ENCODE measurements around the gene CSF2.

CSF2 gene

DNA sequence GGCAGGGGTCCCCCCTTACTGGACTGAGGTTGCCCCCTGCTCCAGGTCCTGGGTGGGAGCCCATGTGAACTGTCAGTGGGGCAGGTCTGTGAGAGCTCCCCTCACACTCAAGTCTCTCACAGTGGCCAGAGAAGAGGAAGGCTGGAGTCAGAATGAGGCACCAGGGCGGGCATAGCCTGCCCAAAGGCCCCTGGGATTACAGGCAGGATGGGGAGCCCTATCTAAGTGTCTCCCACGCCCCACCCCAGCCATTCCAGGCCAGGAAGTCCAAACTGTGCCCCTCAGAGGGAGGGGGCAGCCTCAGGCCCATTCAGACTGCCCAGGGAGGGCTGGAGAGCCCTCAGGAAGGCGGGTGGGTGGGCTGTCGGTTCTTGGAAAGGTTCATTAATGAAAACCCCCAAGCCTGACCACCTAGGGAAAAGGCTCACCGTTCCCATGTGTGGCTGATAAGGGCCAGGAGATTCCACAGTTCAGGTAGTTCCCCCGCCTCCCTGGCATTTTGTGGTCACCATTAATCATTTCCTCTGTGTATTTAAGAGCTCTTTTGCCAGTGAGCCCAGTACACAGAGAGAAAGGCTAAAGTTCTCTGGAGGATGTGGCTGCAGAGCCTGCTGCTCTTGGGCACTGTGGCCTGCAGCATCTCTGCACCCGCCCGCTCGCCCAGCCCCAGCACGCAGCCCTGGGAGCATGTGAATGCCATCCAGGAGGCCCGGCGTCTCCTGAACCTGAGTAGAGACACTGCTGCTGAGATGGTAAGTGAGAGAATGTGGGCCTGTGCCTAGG, at the start of gene CSF2:
TSS of gene CSF2 (plus strand) at position 559 of the 783 bp plus-strand sequence. CDS start at position 594, 35 bp downstream.
- DNase-seq (ENCODE audit: low read depth in 1 of 2, low spot score in 1 of 2): no peak

DNA sequence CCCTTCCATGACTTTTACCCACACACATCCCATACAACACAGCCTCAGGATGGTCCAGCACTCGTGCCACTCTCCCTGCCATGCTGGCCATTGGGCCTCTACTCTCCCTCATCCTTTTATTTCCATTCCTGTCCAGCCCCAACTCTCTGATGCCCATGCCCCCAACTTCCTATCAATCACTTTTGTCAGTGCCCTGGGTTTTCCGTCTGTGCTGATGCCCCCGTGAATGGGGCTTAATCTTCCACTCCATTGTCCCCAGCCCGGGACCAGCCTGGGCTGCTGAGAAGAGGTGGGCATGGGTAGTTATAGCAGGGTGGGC, 49.5 kb upstream of the CSF2 start:
- no peak for DNase-seq (ENCODE audit: low read depth in 1 of 2, low spot score in 1 of 2)

DNA sequence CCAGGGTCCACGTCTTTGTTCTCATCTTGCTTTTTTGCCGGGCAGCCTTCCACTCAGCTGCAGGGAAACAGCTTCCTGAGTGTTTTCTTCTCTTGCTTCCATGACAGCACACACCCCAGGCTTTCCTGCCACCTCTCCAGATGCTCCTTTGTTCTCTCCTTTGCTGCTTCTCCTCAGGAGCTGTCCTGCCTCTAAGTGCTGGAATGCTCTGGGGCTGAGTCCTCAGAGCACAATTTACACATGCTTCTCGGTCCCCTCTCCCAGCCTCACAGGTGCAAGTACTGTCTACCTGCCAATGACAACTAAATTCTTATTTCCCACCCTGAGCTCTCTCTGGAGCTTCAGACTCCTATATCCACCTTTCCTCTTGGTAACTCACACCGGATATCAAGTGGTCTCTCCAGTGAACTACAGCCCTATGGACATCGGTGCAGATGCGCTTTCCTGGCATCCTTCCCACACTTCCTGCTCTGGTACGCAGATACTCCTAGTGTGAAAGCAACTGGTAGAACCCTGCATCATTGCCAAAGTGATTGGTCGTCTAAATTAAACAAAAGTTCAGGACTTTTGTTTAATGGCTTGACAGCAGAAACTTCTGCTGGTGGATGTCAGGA, 48.7 kb upstream of the CSF2 start:
- no peak for DNase-seq (ENCODE audit: low read depth in 1 of 2, low spot score in 1 of 2)

DNA sequence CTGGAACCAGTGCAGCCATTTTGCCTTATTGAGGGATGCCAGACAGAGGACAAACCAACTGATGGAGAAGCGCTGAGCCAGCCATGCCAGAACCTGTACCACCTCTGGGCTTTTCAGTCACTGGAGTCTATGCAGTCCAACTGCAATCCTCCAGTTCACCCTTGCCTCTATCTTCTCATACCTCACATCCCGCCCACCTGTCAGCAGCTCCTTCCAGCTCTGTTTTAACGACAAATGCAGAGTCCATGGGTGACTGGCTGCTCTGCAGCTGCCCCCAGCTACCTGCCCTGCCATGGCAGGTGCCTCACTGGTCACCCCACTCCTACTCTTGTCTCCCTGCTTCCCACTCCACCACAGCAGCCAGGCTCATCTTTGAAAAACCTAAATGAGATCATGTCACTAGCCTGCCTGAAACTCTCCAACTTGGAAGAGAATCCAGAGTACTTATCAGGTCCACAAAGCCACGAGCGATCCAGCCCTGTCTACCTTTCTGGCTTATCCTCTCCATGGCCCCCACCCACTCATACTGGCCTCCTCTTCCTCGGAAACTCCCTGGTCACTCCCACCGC, 48.1 kb upstream of the CSF2 start:
- DNase-seq (ENCODE audit: low read depth in 1 of 2, low spot score in 1 of 2): no peak

GRCh38 chr5:132026516-132027008, 47.0 kb upstream of the CSF2 start:
- DNase-seq (ENCODE audit: low read depth in 1 of 2, low spot score in 1 of 2): no peak

- DNase-seq (ENCODE audit: low read depth in 1 of 2, low spot score in 1 of 2): no peak
Measured at GRCh38 chr5:132027027-132027426, 46.6 kb upstream of the CSF2 start.

DNA sequence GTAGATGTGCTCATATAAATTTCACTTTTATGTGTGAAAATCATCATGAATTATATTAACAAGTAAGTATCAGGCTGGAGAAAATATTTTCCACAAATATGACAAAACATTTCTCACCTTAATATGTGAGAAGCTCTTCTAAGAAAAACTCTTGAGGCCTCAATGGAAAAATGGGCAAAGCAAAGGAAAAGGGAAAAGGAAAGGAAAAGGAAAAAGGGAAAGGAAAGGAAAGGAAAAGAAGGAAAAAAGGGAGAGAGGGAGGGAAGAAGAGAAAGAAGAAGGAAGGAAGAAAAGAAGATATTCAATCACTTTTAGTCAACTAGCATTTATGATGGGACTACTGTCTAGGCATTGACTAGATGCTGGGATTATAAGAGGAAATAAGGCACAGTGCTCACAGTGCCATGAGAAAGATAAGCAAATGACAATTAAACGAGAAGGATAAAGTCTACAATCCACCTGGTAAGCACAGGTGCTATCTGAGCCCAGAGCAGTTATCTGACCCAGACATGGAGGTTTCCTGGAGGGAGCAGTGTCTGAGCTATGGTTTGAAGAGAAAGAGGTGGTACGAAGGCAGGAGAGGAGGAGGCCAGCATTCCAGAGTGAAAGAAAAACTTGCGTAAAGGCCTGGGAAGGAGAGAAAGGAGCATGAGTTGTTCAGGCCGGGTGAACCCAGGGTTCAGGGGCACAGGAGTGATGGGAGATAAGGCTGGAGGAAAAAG, 43.8 kb upstream of the CSF2 start:
- no peak for DNase-seq (ENCODE audit: low read depth in 1 of 2, low spot score in 1 of 2)

DNA sequence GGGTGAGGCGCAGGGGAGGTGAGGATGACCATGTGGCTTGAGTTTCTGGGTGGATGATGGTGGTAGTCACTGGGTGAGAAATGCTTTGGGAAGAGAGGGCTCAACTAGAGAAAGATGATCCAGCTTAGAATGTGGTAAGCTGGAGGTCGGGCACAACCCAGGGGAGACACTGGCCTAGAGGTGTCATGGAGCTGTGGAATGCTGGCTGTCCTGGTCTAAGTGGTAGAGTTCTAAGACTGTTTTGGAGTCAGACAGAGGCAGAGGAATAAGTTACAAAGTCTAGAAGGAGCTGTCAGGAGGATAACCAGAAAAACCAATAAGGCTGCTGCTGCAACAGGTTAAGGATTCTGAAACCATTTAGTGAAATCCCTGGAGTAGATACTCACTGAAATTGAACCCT, 43.0 kb upstream of the CSF2 start:
- no peak for DNase-seq (ENCODE audit: low read depth in 1 of 2, low spot score in 1 of 2)

DNA sequence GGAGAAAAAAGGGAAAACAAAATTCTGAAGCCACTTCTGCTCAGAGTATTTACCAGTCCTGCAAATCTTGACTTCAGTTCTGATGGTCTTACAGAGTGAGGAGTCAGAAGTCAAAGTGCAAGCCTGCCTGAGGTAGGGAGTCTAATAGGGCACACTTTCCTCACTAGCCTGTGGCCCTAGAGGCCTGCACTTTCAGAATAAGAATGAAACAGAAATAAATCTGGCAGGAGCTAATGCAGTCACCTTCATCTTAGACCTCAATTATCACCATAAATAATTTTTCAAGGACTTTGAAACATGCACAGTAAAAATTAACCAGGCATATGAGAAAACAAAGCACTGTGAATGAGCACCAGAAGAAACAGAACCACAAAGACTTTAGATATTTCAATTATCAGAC, 41.4 kb upstream of the CSF2 start:
- DNase-seq (ENCODE audit: low read depth in 1 of 2, low spot score in 1 of 2): no peak

- DNase-seq (ENCODE audit: low read depth in 1 of 2, low spot score in 1 of 2): no peak
Measured at GRCh38 chr5:132033122-132033521, 40.5 kb upstream of the CSF2 start.

DNA sequence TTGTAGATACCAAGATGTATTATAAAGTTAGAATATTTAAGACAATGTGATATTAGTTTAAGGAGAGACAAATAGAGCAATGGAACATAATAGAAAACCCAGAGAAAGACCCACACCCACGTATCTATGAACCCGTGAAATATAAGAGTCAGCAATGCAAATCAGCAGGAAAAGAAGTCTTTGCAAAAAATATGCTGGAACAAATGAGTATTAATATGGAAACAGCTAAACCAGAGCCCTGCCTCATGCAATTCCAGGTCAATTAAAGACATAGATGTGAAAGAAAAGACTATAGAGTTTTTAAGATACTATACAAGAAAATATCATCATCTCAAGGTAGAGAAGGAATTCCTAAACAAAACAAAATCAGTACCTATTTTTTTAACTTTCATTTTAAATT, 36.2 kb upstream of the CSF2 start:
- DNase-seq (ENCODE audit: low read depth in 1 of 2, low spot score in 1 of 2): no peak

GRCh38 chr5:132044207-132044606, 29.4 kb upstream of the CSF2 start:
- DNase-seq (ENCODE audit: low read depth in 1 of 2, low spot score in 1 of 2): no peak

DNA sequence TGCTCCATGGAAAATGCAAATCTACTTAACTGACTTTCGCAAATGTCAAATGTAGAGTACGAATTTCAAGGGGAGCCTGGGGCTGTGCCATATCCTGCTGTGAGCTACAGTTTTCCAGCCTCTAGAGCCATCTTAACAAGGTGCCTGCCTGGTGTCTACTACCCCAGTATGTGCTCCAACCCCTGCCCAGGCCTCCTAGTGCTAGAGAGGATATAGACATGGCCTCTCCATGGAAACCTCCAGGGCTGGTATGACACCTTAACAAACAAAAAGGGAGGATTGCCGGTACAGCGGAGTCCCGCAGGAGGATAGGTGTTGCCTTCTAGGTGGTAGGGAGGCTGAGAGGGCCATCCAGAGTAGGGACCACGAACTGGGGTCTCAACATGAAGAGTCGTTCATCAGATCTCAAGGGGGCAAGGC, 26.7 kb upstream of the CSF2 start:
- DNase-seq (ENCODE audit: low read depth in 1 of 2, low spot score in 1 of 2): no peak

GRCh38 chr5:132049093-132049492, 24.5 kb upstream of the CSF2 start:
- no peak for DNase-seq (ENCODE audit: low read depth in 1 of 2, low spot score in 1 of 2)

GRCh38 chr5:132049559-132049958, 24.0 kb upstream of the CSF2 start:
- no peak for DNase-seq (ENCODE audit: low read depth in 1 of 2, low spot score in 1 of 2)

GRCh38 chr5:132050136-132050535, 23.5 kb upstream of the CSF2 start:
- no peak for DNase-seq (ENCODE audit: low read depth in 1 of 2, low spot score in 1 of 2)

- no peak for DNase-seq (ENCODE audit: low read depth in 1 of 2, low spot score in 1 of 2)
Measured at GRCh38 chr5:132050661-132051552, 22.7 kb upstream of the CSF2 start.

GRCh38 chr5:132052520-132052919, 21.1 kb upstream of the CSF2 start:
- DNase-seq (ENCODE audit: low read depth in 1 of 2, low spot score in 1 of 2): no peak

DNA sequence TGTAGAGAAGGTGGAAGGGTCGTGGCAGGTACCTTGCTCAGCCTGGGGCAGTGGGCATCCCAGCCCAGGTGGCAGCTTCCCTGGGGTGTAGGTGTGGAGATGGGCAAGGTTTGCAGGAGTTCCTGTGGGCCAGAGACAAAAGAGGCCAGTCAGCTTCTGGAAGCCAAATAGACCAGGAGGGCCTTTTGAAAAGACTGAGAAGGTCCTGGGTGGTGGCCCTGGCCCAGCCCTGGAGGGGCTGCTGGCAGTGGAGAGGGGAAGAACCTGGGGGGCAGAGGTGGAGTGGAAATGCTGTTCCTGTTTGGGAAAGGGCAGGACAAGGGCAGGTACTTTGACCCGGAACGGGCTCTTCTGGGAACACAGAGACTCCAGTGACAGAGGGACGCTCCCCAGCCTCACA, 20.1 kb upstream of the CSF2 start:
- no peak for DNase-seq (ENCODE audit: low read depth in 1 of 2, low spot score in 1 of 2)

DNA sequence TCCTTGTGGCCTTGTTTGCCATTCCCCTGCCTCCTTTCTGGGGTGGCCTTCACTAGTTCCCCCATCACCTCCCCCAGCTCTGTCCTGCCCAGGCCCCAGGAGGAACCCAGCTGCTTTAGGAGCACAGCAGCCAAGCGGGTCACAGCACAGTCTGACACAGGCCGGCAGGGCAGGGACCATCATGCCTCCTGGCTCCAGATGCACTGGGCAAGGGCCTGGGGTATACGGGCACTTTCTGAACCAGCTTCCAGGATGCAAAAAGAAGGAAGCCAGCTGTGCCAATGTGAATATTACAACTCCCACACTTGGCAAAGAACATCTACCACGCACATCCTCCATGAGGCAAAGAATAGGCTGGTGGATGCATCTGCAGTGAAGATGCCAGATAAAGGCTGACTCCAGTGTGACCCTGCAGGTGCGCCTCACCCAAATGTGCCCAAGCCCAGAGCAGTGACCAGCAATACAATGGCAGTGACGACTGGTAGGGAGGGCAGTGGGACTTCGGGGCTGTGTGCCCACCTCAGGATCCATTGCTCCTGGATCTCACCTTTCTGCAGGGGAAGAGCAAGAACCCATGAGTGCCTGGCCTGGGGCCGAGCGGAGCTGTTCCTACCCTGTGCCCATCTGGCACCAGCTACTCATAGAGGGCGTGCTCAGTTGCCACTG, 19.4 kb upstream of the CSF2 start:
- DNase-seq (ENCODE audit: low read depth in 1 of 2, low spot score in 1 of 2): no peak
